H9 (cell line): Measurements from ENCODE around the gene IGF1. TPM values are rescaled to one million over a fixed set of nuclear protein-coding genes. Genes with fewer than 3 reads are reported as not detected.

Experiments
- DNase-seq: peaks from one replicate; pipeline ENCODE4 v3.0.0-alpha.2; 2017
- H2AFZ ChIP-seq: one replicate; pipeline ENCODE4 v1.6.1; 2013; ENCODE audit warnings: mild to moderate bottlenecking, low read length, control low read depth, moderate library complexity
- H2AK5ac ChIP-seq: 2 replicates; pipeline ENCODE4 v1.6.1; 2013; ENCODE audit warnings: low read length, control low read depth, mixed read lengths; ENCODE audit not compliant: insufficient read length
- H2BK120ac ChIP-seq: one replicate; pipeline ENCODE4 v1.6.1; 2013; ENCODE audit warnings: low read depth, mild to moderate bottlenecking, low read length, control low read depth, inconsistent platforms; ENCODE audit not compliant: poor library complexity, severe bottlenecking
- H2BK12ac ChIP-seq: 2 replicates; pipeline ENCODE4 v1.6.1; 2013; ENCODE audit warnings: low read length, control low read depth, mixed read lengths, low read depth; ENCODE audit not compliant: insufficient read length
- H2BK15ac ChIP-seq: 2 replicates; pipeline ENCODE4 v1.6.1; 2013; ENCODE audit warnings: low read depth, low read length, control low read depth
- H2BK20ac ChIP-seq: one replicate; pipeline ENCODE4 v1.6.1; 2013; ENCODE audit warnings: low read depth, mild to moderate bottlenecking, low read length, control low read depth, inconsistent platforms; ENCODE audit not compliant: poor library complexity, severe bottlenecking
- H2BK5ac ChIP-seq: 2 replicates; pipeline ENCODE4 v1.6.1; 2013; ENCODE audit warnings: low read length, control low read depth, mixed read lengths; ENCODE audit not compliant: insufficient read length
- H3K14ac ChIP-seq: 2 replicates; pipeline ENCODE4 v1.6.1; 2013; ENCODE audit warnings: low read length, control low read depth; ENCODE audit not compliant: insufficient read depth
- H3K18ac ChIP-seq: 2 replicates; pipeline ENCODE4 v1.6.1; 2013; ENCODE audit warnings: low read depth, mild to moderate bottlenecking, mixed read lengths, low read length, control low read depth; ENCODE audit not compliant: insufficient read length
- H3K23ac ChIP-seq: 2 replicates; pipeline ENCODE4 v1.6.1; 2013; ENCODE audit warnings: low read length, control low read depth, mixed read lengths, low read depth; ENCODE audit not compliant: insufficient read length
- H3K23me2 ChIP-seq: 2 replicates; pipeline ENCODE4 v1.6.1; 2013; ENCODE audit warnings: low read depth, mild to moderate bottlenecking, mixed read lengths, low read length, control low read depth; ENCODE audit not compliant: insufficient read length, poor library complexity, severe bottlenecking
- H3K27ac ChIP-seq: 2 replicates; pipeline ENCODE4 v1.5.1; 2013; ENCODE audit warnings: low read length, control low read depth, mixed read lengths, low read depth; ENCODE audit not compliant: insufficient read length
- H3K27me3 ChIP-seq: 2 replicates; pipeline ENCODE4 v1.6.1; 2013; ENCODE audit warnings: low read length, control low read depth, inconsistent platforms; ENCODE audit not compliant: insufficient read depth
- H3K4ac ChIP-seq: 2 replicates; pipeline ENCODE4 v1.6.1; 2013; ENCODE audit warnings: low read depth, mild to moderate bottlenecking, control low read depth, inconsistent platforms, low read length, moderate library complexity
- H3K4me1 ChIP-seq: 2 replicates; pipeline ENCODE4 v1.6.1; 2013; ENCODE audit warnings: low read length, control low read depth, inconsistent platforms; ENCODE audit not compliant: insufficient read depth
- H3K4me2 ChIP-seq: 2 replicates; pipeline ENCODE4 v1.6.1; 2013; ENCODE audit warnings: low read length, control low read depth, mixed read lengths; ENCODE audit not compliant: insufficient read length, insufficient read depth
- H3K56ac ChIP-seq: 2 replicates; pipeline ENCODE4 v1.6.1; 2013; ENCODE audit warnings: low read depth, mild to moderate bottlenecking, mixed read lengths, low read length, control low read depth; ENCODE audit not compliant: insufficient read length
- H3K79me1 ChIP-seq: 2 replicates; pipeline ENCODE4 v1.6.1; 2013; ENCODE audit warnings: low read depth, mild to moderate bottlenecking, moderate library complexity, low read length, control low read depth, inconsistent platforms; ENCODE audit not compliant: insufficient read depth, poor library complexity, severe bottlenecking
- H3K79me2 ChIP-seq: 2 replicates; pipeline ENCODE4 v1.6.1; 2013; ENCODE audit warnings: low read length, control low read depth, inconsistent platforms; ENCODE audit not compliant: insufficient read depth
- H3K9ac ChIP-seq: 2 replicates; pipeline ENCODE4 v1.6.1; 2013; ENCODE audit warnings: low read length, control low read depth, mixed read lengths; ENCODE audit not compliant: insufficient read length; ENCODE audit errors: extremely low read depth
- H3K9me3 ChIP-seq: one replicate; pipeline ENCODE4 v1.6.1; 2013; ENCODE audit warnings: low read depth, low read length, inconsistent platforms; ENCODE audit not compliant: control insufficient read depth
- H3T11ph ChIP-seq: one replicate; pipeline ENCODE4 v1.6.1; 2013; ENCODE audit warnings: mild to moderate bottlenecking, low read length, control low read depth, inconsistent platforms
- H4K20me1 ChIP-seq: one replicate; pipeline ENCODE4 v1.6.1; 2013; ENCODE audit not compliant: control insufficient read depth, insufficient read length, insufficient read depth
- H4K5ac ChIP-seq: 2 replicates; pipeline ENCODE4 v1.6.1; 2013; ENCODE audit warnings: low read depth, mild to moderate bottlenecking, mixed read lengths, low read length, control low read depth; ENCODE audit not compliant: insufficient read length
- H4K8ac ChIP-seq: replicated peaks from 2 replicates; pipeline ENCODE4 v1.6.1; 2013; ENCODE audit warnings: low read length, control low read depth, mixed read lengths, low read depth; ENCODE audit not compliant: insufficient read length
- H4K91ac ChIP-seq: 2 replicates; pipeline ENCODE4 v1.6.1; 2013; ENCODE audit warnings: low read depth, mild to moderate bottlenecking, moderate library complexity, mixed read lengths, low read length, control low read depth; ENCODE audit not compliant: insufficient read length
- H3K27ac Mint-ChIP-seq, 3 experiments: 2 replicates in 2 of 3; 3 replicates in 1 of 3; pipeline ENCODE4 v1.8.0; 2020 to 2021; ENCODE audit warnings: mixed read lengths in 3 of 3, mild to moderate bottlenecking in 1 of 3, moderate library complexity in 1 of 3
- H3K27me3 Mint-ChIP-seq: 2 replicates; pipeline ENCODE4 v1.8.0; 2021; ENCODE audit warnings: low read depth, mild to moderate bottlenecking, moderate library complexity, mixed read lengths
- H3K36me3 Mint-ChIP-seq, 3 experiments: 2 replicates in 2 of 3; 3 replicates in 1 of 3; pipeline ENCODE4 v1.8.0; 2020 to 2021; ENCODE audit warnings: low read depth in 3 of 3, mixed read lengths in 3 of 3; ENCODE audit not compliant: insufficient read depth in 1 of 3
- H3K4me1 Mint-ChIP-seq, 2 experiments: 2 replicates each; pipeline ENCODE4 v1.8.0; 2020; ENCODE audit warnings: mixed read lengths in 2 of 2
- H3K4me3 Mint-ChIP-seq, 2 experiments: 2 replicates in 1 of 2; 3 replicates in 1 of 2; pipeline ENCODE4 v1.8.0; 2020 to 2021; ENCODE audit warnings: mild to moderate bottlenecking in 2 of 2, mixed read lengths in 2 of 2, moderate library complexity in 1 of 2
- H3K9me3 Mint-ChIP-seq, 2 experiments: 2 replicates in 1 of 2; 3 replicates in 1 of 2; pipeline ENCODE4 v1.8.0; 2020; ENCODE audit warnings: mild to moderate bottlenecking in 2 of 2, mixed read lengths in 2 of 2, moderate library complexity in 1 of 2
- WGBS: extraction: QIAGEN DNeasy Blood & Tissue Kit; methylation state at CpG from one replicate; pipeline ENCODE4 v1.1.7; 2013; ENCODE audit warnings: missing lambda C conversion rate, low lambda C conversion rate, mixed read lengths; ENCODE audit not compliant: insufficient read length; ENCODE audit errors: extremely low coverage; 5-methylcytosine and 5-hydroxymethylcytosine counted together
- total RNA-seq: library from RNA; stranded (reverse); gene quantifications from 2 replicates; pipeline ENCODE4 v1.2.1, GENCODE V29; 2021
- TF ChIP-seq, protein P1 (sequence below): fragments of 200-600 bp; sonication (generic); conservative IDR thresholded peaks from 3 replicates; pipeline ENCODE4 v1.8.0; 2021; ENCODE audit warnings: antibody characterized with exemption, mild to moderate bottlenecking

IGF1 gene
- total RNA-seq, 1 experiment from 2014 or later = not detected

DNA sequence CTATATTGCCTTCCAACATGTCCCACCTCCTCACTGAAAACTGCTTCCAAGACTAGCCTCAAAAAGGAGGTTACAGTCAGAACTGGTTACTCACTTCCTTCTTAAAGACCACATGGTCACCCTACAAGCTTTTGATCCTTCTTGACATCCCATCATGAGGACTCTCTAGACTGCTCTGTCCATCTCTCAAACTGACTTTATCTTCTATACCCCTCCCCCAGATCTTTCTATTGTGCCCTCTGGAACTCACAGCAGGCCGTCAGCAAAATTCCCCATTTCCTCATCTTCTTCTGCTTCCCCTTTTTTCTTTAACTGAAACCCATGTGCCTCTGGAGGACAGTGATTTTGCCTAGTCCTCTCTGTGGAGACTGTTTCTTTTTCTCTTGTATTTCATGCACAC is 18.1 kb upstream of the IGF1 start:
- no peak overlapping the region for H3K23ac ChIP-seq
- H4K8ac ChIP-seq = no peak overlapping the region
- H4K5ac ChIP-seq = no peak overlapping the region
- TF ChIP-seq, protein P1, sequence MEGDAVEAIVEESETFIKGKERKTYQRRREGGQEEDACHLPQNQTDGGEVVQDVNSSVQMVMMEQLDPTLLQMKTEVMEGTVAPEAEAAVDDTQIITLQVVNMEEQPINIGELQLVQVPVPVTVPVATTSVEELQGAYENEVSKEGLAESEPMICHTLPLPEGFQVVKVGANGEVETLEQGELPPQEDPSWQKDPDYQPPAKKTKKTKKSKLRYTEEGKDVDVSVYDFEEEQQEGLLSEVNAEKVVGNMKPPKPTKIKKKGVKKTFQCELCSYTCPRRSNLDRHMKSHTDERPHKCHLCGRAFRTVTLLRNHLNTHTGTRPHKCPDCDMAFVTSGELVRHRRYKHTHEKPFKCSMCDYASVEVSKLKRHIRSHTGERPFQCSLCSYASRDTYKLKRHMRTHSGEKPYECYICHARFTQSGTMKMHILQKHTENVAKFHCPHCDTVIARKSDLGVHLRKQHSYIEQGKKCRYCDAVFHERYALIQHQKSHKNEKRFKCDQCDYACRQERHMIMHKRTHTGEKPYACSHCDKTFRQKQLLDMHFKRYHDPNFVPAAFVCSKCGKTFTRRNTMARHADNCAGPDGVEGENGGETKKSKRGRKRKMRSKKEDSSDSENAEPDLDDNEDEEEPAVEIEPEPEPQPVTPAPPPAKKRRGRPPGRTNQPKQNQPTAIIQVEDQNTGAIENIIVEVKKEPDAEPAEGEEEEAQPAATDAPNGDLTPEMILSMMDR = no peak
- no peak overlapping the region for H3K14ac ChIP-seq
- Mint-ChIP-seq H3K27me3 (no peaks in the 10 kb centered on the region; the same call in 1 of the 2 replicates), H3K36me3 (0 out of 7 replicates have a peak, but pooled peaks cover 0 to 2% (median 0%) of the 10 kb centered on the region in 3 experiments), H3K9me3 (peaks cover 6% of the 10 kb centered on the region in 2 experiments), H3K4me3 (no peak overlapping the region), H3K27ac (no peak overlapping the region), H3K4me1 (no peaks in the 10 kb centered on the region)
- H2BK120ac ChIP-seq = no peak overlapping the region
- H2BK12ac ChIP-seq = no peak overlapping the region
- H2BK20ac ChIP-seq = no peak overlapping the region
- H2AFZ ChIP-seq = no peak overlapping the region
- H3K79me2 ChIP-seq = no peaks in the 10 kb centered on the region
- no peak overlapping the region for H4K91ac ChIP-seq
- no peak overlapping the region for H2BK15ac ChIP-seq
- no peaks in the 10 kb centered on the region for H3K23me2 ChIP-seq
- H3K4me1 ChIP-seq = no peaks in the 10 kb centered on the region
- H3T11ph ChIP-seq = no peak overlapping the region
- no peak overlapping the region for H3K27ac ChIP-seq
- H3K4me2 ChIP-seq = no peak overlapping the region
- no peak overlapping the region for H2AK5ac ChIP-seq
- H2BK5ac ChIP-seq = no peak overlapping the region
- DNase-seq = no peak
- no peak overlapping the region for H3K18ac ChIP-seq
- H3K9me3 ChIP-seq = no peaks in the 10 kb centered on the region
- no CpG with 5 or more reads among the region's 1 CpG for WGBS
- no peak overlapping the region for H3K4ac ChIP-seq
- H3K79me1 ChIP-seq = no peaks in the 10 kb centered on the region
- H3K56ac ChIP-seq = no peak overlapping the region
- no peaks in the 10 kb centered on the region for H3K27me3 ChIP-seq
- H3K9ac ChIP-seq = no peak overlapping the region
- no peaks in the 10 kb centered on the region for H4K20me1 ChIP-seq
